DND-41 (cell line): Measurements from ENCODE around the gene MIB1.

Source experiments
- ATAC-seq: fragments of 200-7000 bp; cut with Tn5 transposase; 3 replicates; pipeline ENCODE4 v1.9.1; 2021; ENCODE audit warnings: low read depth; ENCODE audit not compliant: insufficient read depth
- DNase-seq: peaks from one replicate; pipeline ENCODE4 v3.0.0-alpha.2; 2020
- H2AFZ ChIP-seq: 2 replicates; pipeline ENCODE4 v1.6.0; 2012; ENCODE audit warnings: low read depth, low read length
- H3K27ac ChIP-seq: 2 replicates; pipeline ENCODE4 v1.5.1; 2012; ENCODE audit warnings: low read length, inconsistent platforms
- H3K27me3 ChIP-seq: fragments of 200-600 bp; sonication (generic); 2 replicates; pipeline ENCODE4 v1.6.0; 2012; ENCODE audit warnings: low read length, mild to moderate bottlenecking, inconsistent platforms; ENCODE audit not compliant: insufficient read depth, poor library complexity
- H3K36me3 ChIP-seq: 2 replicates; pipeline ENCODE4 v1.5.1; 2012; ENCODE audit warnings: low read length, inconsistent platforms; ENCODE audit not compliant: insufficient read depth
- H3K4me1 ChIP-seq: 2 replicates; pipeline ENCODE4 v1.5.1; 2012; ENCODE audit warnings: mild to moderate bottlenecking, low read length; ENCODE audit not compliant: insufficient read depth
- H3K4me2 ChIP-seq: 2 replicates; pipeline ENCODE4 v1.6.0; 2012; ENCODE audit warnings: mild to moderate bottlenecking, moderate library complexity, low read length, inconsistent platforms; ENCODE audit not compliant: insufficient read depth
- H3K4me3 ChIP-seq, 2 experiments: fragments of 200-600 bp in 1 of 2; shearing (Covaris generic) in 1 of 2; 2 replicates each; pipeline ENCODE4 v1.5.1; 2012 to 2016; ENCODE audit warnings: inconsistent platforms in 2 of 2, low read length in 2 of 2, mild to moderate bottlenecking in 2 of 2, low read depth in 1 of 2, moderate library complexity in 1 of 2
- H3K79me2 ChIP-seq: 2 replicates; pipeline ENCODE4 v1.6.0; 2012; ENCODE audit warnings: low read length, inconsistent platforms; ENCODE audit not compliant: insufficient read depth
- H3K9ac ChIP-seq: 2 replicates; pipeline ENCODE4 v1.6.0; 2012; ENCODE audit warnings: low read depth, mild to moderate bottlenecking, inconsistent platforms, low read length, moderate library complexity
- H3K9me3 ChIP-seq: 2 replicates; pipeline ENCODE4 v1.5.1; 2012; ENCODE audit warnings: low read length, moderate library complexity, mild to moderate bottlenecking, inconsistent platforms; ENCODE audit not compliant: insufficient read depth, severe bottlenecking
- H4K20me1 ChIP-seq: 2 replicates; pipeline ENCODE4 v1.6.0; 2012; ENCODE audit warnings: low read length; ENCODE audit not compliant: insufficient read depth
- EZH2 ChIP-seq: IDR thresholded peaks from 3 replicates; pipeline ENCODE4 v1.6.1; 2012; ENCODE audit warnings: borderline replicate concordance, low read depth, mild to moderate bottlenecking, moderate library complexity, low read length, inconsistent platforms; ENCODE audit not compliant: severe bottlenecking
- TF ChIP-seq, protein P1 (sequence below): IDR thresholded peaks from 2 replicates; pipeline ENCODE4 v1.5.1; 2012; ENCODE audit warnings: borderline replicate concordance, low read length, moderate library complexity, mild to moderate bottlenecking; ENCODE audit not compliant: poor library complexity, severe bottlenecking; ENCODE audit errors: extremely low read depth

Gene MIB1

DNA sequence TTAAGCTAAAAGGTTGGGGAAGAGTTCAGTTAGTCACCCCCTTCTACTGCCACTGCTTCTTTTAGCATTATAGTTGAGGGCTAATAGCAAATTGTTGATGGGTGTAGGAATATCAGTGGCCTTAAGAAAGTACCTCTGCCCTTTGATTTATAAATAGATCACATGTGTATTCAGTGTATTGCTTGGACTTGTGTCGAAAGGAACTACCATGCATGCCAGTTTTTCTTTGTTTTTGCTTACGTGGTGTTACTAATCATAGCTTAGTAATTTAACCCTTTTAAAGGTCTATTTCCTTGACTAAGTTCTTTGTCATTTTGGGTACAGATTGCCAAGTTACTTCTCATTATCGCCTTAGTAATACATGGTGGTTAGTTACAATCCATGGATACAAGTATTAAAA, 85.6 kb downstream of the MIB1 start:
- H3K9me3 ChIP-seq = no peaks in the 10 kb centered on the region
- no peaks in the 10 kb centered on the region for H3K4me1 ChIP-seq
- no peaks in the 10 kb centered on the region for H3K79me2 ChIP-seq
- H3K4me2 ChIP-seq = no peak overlapping the region
- peaks cover 5% of the 10 kb centered on the region; the same call in 1 of the 2 replicates for H3K36me3 ChIP-seq
- no peak overlapping the region for H3K27ac ChIP-seq
- H2AFZ ChIP-seq = no peak overlapping the region
- ATAC-seq (no peak), DNase-seq (no peak)
- TF ChIP-seq, protein P1, sequence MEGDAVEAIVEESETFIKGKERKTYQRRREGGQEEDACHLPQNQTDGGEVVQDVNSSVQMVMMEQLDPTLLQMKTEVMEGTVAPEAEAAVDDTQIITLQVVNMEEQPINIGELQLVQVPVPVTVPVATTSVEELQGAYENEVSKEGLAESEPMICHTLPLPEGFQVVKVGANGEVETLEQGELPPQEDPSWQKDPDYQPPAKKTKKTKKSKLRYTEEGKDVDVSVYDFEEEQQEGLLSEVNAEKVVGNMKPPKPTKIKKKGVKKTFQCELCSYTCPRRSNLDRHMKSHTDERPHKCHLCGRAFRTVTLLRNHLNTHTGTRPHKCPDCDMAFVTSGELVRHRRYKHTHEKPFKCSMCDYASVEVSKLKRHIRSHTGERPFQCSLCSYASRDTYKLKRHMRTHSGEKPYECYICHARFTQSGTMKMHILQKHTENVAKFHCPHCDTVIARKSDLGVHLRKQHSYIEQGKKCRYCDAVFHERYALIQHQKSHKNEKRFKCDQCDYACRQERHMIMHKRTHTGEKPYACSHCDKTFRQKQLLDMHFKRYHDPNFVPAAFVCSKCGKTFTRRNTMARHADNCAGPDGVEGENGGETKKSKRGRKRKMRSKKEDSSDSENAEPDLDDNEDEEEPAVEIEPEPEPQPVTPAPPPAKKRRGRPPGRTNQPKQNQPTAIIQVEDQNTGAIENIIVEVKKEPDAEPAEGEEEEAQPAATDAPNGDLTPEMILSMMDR = no peak
- TF ChIP-seq EZH2 = no peak
- H3K4me3 ChIP-seq = no peak overlapping the region
- no peak overlapping the region for H3K9ac ChIP-seq
- no peaks in the 10 kb centered on the region for H3K27me3 ChIP-seq
- no peaks in the 10 kb centered on the region for H4K20me1 ChIP-seq

DNA sequence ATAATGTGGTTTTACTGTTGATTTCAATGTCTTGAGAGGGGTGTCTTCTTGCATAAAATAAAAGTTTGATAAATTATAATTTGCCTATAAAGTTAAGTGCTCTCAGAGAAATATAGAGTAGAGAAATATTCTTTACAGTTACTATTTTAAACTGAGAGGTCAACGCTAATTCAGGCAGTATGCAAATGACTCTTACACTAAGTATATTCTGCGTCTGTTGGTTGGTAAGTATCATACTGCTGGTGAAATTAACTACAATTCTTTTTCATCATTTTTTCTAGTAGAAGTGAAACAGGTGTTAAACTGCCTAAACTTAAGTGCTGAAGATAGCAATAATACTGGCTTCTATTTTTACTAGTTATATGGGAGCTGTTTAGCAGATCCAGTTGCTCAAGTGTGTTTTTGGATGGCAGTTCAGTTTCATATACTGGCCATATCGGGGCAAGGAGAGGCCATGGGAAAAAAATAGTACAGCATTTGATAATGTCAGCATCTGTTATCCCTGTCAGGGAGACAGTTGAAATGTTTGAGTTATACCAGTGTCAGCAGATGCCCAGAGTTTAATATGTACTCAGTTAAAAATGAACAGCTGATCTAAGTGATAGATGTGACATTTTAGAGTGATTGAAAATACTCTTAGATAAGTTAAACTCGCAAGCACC, 86.2 kb downstream of the MIB1 start:
- H3K79me2 ChIP-seq = no peaks in the 10 kb centered on the region
- H3K27me3 ChIP-seq = no peaks in the 10 kb centered on the region
- H3K4me3 ChIP-seq = no peak overlapping the region
- H3K4me1 ChIP-seq = no peaks in the 10 kb centered on the region
- TF ChIP-seq, protein P1 = no peak
- no peak for TF ChIP-seq EZH2
- no peak overlapping the region for H2AFZ ChIP-seq
- H3K9ac ChIP-seq = no peak overlapping the region
- H3K36me3 ChIP-seq = peaks cover 5% of the 10 kb centered on the region; the same call in 1 of the 2 replicates
- DNase-seq (no peak), ATAC-seq (no peak)
- H3K27ac ChIP-seq = no peak overlapping the region
- no peak overlapping the region for H3K4me2 ChIP-seq
- H4K20me1 ChIP-seq = no peaks in the 10 kb centered on the region
- H3K9me3 ChIP-seq = no peaks in the 10 kb centered on the region

DNA sequence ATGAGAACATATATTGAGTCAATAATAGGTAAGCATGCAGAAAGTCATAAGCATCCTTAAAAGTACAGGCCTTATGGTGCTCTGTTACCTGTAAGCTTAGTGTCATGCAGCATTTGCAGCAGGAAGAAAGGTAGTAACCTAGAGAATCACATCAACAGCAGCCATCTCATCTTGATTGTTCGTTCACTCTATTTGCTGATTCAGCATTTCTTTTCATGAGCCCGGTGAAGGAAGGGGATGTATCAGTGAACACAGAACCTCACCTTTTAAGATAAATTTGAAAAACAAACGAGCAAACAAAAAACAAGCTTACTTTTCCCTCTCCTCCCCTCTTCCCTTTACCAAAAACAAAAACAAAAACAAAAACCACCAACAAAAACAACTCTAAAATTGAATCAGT, 89.9 kb downstream of the MIB1 start:
- no peak overlapping the region for H3K4me2 ChIP-seq
- H3K9me3 ChIP-seq = no peaks in the 10 kb centered on the region
- H2AFZ ChIP-seq = no peak overlapping the region
- no peaks in the 10 kb centered on the region for H4K20me1 ChIP-seq
- no peaks in the 10 kb centered on the region for H3K4me1 ChIP-seq
- no peak overlapping the region for H3K4me3 ChIP-seq
- DNase-seq (no peak), ATAC-seq (no peak)
- no peaks in the 10 kb centered on the region for H3K27me3 ChIP-seq
- TF ChIP-seq EZH2 = no peak
- TF ChIP-seq, protein P1 = no peak
- H3K36me3 ChIP-seq = no peaks in the 10 kb centered on the region; the same call in 1 of the 2 replicates
- H3K79me2 ChIP-seq = no peaks in the 10 kb centered on the region
- no peak overlapping the region for H3K9ac ChIP-seq
- no peak overlapping the region for H3K27ac ChIP-seq
